Transverse colon (tissue), 3 donors: Measurements from ENCODE around the gene LGSN.

Source experiments
- CTCF ChIP-seq, 5 experiments: fragments of 200-600 bp in 3 of 5; fragments of 450-650 bp in 2 of 5; sonication (generic) in 3 of 5; IDR thresholded peaks; 1 replicate in 2 of 5; 2 replicates in 3 of 5; pipeline ENCODE4 v1.5.1; 2016 to 2017; ENCODE audit warnings: antibody characterized with exemption in 5 of 5, inconsistent platforms in 3 of 5, mild to moderate bottlenecking in 2 of 5, moderate library complexity in 1 of 5
- EP300 ChIP-seq: sonication (generic); formaldehyde crosslinking; IDR thresholded peaks from one replicate; pipeline ENCODE4 v1.6.1; 2017; ENCODE audit warnings: antibody characterized with exemption, low read depth
- POLR2A ChIP-seq: fragments of 450-650 bp; IDR thresholded peaks from one replicate; pipeline ENCODE4 v1.6.1; 2016; ENCODE audit warnings: antibody characterized with exemption, mild to moderate bottlenecking, moderate library complexity

GRCh38 chr6:63275953-63276352, 43.8 kb downstream of the LGSN start:
- no peak for TF ChIP-seq CTCF (IDR thresholded peaks at IDR 0.05)
- no peak for TF ChIP-seq EP300
- no peak for TF ChIP-seq POLR2A
